Activated T-helper 1 cell treated with anti-CD3 and anti-CD28 coated beads, Interleukin-2, amount 50 U/mL, for 16 hours (primary cell): ENCODE data around the gene COL11A2.

Experiments used
- DNase-seq, 2 donors: peaks; one replicate each; pipeline ENCODE4 v3.0.0-alpha.2; 2020; ENCODE audit warnings: low read depth in 1 of 2, low spot score in 1 of 2

The COL11A2 gene

GRCh38 chr6:33120001-33120400 is 72.3 kb downstream of the COL11A2 start:
- no peak for DNase-seq

- DNase-seq: no peak
Observed at GRCh38 chr6:33118525-33119123, 73.6 kb downstream of the COL11A2 start.

- no peak for DNase-seq
Observed at GRCh38 chr6:33117811-33118277, 74.4 kb downstream of the COL11A2 start.

- DNase-seq: no peak
Observed at GRCh38 chr6:33116841-33117711, 75.2 kb downstream of the COL11A2 start.

- DNase-seq: no peak
Observed at GRCh38 chr6:33116417-33116816, 75.8 kb downstream of the COL11A2 start.

GRCh38 chr6:33114406-33114805 is 77.9 kb downstream of the COL11A2 start:
- DNase-seq: no peak

- DNase-seq: no peak
Observed at GRCh38 chr6:33113755-33114154, 78.5 kb downstream of the COL11A2 start.
